ENCODE measurements around the gene RTN4RL1.

- TF ChIP-seq CTCF (IDR thresholded peaks at IDR 0.05), result no peak
- no peak for TF ChIP-seq POLR2AphosphoS5 (IDR thresholded peaks at IDR 0.05)
- TF ChIP-seq POLR2A (IDR thresholded peaks at IDR 0.05), result no peak
- no peak for TF ChIP-seq EP300 (IDR thresholded peaks at IDR 0.05)
These were observed 32.8 kb upstream of the RTN4RL1 start for GRCh38 chr17:2057760-2058585.
